NCI-H82 treated with DMSO at 0.1 percent for 48 hours (cell line): ENCODE measurements around the gene PRF1.
"Not testable (repeated sequence)": the region's sequence is repeated elsewhere in the genome, so short reads cannot be mapped to it uniquely, and the experiment has no call there.

Experiments used
- DNase-seq: peaks from one replicate; lab custom pipeline; 2025; ENCODE audit not compliant: unreplicated experiment; lab: John Stamatoyannopoulos, UW

Gene PRF1

DNA sequence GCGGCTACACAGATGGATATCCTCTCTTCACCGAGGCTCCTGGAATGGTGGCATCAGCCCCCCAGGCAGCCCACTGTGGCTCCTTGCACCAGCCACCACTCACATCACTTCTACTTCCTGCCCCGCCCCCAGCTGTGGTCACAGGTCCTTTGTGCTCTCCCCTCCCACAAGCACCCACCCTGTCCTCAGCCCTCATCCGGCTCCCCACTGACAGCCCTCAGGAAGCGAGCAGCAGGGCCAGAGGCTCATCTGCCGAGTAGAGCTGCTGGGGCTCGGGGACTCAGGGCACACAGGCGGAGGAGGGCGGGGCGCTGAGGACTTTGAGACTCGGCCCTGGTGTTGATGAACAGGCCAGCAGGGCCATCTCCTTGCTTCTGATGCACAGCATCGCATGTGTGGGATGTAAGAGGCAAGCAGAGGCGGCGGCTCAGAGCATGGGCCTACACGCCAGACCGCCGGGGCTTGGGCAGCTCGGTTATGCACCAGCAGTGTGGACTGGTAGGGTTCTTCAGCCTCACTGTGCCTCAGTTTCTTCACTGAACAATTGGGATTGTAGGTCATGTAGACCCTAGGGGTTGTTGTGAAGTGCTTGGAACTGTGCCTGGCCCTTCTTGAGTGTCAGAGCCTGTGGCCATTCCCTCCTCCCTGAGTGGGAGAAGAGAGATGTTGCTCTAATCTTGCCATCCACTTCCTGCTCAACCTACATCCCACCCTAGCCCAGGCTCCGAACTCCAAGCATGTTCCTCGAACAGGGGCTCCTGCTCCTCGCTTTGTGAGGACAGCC lies at the start of gene PRF1:
PRF1 (minus strand) TSS at position 77 of the 784 bp plus-strand sequence. CDS start 1,839 bp downstream, outside the sequence.
- no peak for DNase-seq

DNA sequence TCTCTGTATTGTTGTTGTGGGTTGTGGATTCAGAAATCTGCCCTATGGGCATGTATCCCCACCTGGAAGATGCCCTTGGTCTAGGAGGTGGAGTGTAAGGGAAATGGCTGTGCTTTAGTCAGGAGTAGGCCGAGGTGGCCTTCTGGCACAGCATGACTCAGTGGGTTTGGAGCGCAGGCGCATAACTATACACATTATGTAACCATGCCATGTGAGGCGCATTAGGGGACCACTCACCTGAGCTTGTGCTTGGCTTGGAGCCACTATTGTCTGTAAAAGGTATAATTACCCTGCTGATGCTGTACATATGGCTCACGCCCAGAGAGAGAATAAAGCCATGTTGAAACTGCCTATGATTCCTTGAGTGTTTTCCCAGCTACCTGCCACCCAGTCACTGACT lies 49.1 kb upstream of the PRF1 start:
- no peak for DNase-seq

DNA sequence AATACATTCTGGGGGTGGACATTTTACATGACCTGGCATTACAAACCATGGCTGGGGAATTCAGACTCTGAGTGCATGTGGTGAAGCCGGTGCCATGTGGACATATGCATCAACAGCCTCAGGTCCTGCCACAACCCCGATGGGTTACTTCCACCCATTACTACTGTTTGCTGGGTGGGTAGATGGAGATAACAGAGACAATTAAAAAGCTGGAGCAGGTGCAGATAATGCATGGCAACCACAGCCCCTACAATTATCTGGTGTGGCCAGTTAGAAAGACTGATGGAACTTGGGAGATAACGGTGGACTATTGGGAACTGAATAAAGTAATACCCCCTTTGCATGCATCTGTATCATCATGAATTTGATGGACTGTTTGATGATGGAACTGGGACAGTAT lies 48.2 kb upstream of the PRF1 start:
- DNase-seq, result no peak

DNA sequence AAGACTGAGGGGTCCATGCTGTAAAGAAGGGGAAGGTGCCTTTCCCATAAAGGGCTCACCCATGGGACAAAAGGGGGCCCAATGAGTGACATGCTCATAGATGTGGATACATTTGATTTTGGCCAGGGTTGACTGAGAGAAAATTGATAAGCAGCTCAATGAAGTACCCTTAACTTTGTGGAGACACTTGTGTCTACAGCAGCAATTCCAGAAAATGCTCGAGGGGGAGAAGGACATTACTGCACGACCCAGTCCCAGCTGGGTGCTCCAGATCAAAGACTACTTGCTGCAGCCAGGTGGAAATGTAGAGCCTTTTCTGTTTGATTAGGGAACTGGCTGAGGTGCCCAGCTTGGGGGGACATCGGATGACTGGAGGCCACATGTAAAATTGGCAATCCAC lies 47.6 kb upstream of the PRF1 start:
- no peak for DNase-seq

DNA sequence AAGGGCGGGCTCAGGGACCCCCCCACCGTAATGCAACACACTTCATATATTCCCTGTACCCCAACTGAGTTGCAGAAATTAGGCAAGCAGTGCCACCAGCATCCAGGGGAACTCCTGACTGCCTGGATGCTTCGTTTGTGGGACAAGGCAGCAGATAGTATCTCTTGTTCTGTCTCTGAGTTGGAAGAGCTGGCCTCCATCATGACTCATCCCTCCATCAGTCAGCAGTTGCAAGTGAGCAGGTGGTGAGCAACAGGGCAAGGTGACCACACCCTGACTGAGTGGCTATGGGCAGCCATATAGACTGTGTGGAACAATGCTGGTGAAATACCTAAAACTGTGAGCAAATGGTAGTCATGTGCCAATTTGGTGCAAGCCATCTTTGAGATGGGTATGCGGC lies 47.0 kb upstream of the PRF1 start:
- DNase-seq, result no peak

DNA sequence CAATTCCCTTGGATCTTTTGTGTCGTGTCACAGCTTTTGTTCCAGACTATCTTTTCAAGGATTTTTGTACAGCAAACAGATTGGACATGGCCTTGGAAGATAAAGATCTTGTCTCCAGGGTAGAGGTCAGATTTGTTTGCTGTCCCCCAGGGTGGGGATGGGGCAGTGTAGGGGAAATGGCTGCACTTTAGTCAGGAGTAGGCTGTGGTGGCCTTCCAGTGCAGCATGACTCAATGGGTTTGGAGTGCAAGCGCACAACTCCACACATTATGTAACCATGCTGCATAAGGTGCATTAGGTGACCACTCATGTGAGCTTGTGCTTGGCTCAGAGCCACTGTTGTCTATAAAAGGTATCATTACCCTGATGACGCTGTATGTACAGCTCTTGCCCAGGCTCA lies 45.9 kb upstream of the PRF1 start:
- no peak for DNase-seq

DNA sequence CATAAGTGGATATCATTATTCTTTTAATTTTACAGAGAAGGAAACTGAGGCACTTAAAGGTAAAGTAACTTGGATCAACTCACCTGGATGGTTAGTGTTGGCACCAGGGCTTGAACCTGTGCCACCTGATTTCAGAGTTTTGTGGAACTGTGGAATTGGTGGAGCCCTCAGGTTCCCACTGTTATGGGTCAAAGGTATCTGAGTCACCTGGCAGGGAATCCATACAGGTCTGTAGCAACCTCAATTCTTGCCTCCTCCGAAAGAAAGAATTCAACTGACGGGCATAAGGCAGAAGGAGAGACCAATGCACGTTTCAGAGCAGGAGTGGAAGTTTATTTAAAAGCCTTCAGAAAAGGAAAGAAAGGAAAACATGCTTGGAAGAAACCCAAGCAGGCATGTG lies 44.5 kb upstream of the PRF1 start:
- DNase-seq, result no peak

DNA sequence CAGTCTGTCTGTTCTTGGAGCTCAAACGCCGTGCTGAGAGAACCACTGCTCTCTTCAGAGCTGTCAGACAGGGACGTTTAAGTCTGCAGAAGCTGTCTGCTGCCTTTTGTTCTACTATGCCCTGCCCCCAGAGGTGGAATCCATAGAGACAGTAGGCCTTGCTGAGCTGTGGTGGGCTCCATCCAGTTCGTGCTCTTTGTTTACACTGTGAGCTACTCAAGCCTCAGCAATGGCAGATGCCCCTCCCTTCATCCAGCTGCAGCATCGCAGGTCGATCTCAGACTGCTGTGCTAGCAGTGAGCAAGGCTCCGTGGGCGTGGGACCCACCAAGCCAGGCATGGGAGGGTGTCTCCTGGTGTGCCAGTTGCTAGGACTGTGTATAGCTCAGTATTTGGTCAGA lies 42.4 kb upstream of the PRF1 start:
- not testable (repeated sequence) for DNase-seq

DNA sequence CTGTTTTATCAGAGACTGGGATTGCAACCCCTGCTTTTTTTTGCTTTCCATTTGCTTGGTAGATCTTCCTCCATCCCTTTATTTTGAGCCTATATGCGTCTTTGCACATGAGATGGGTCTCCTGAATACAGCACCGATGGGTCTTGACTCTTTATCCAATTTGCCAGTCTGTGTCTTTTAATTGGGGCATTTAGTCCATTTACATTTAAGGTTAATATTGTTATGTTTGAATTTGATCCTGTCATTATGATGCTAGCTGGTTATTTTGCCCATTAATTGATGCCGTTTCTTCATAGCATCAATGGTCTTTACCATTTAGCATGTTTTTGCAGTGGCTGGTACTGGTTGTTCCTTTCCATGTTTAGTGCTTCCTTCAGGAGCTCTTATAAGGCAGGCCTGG lies 40.7 kb upstream of the PRF1 start:
- DNase-seq, result not testable (repeated sequence)

DNA sequence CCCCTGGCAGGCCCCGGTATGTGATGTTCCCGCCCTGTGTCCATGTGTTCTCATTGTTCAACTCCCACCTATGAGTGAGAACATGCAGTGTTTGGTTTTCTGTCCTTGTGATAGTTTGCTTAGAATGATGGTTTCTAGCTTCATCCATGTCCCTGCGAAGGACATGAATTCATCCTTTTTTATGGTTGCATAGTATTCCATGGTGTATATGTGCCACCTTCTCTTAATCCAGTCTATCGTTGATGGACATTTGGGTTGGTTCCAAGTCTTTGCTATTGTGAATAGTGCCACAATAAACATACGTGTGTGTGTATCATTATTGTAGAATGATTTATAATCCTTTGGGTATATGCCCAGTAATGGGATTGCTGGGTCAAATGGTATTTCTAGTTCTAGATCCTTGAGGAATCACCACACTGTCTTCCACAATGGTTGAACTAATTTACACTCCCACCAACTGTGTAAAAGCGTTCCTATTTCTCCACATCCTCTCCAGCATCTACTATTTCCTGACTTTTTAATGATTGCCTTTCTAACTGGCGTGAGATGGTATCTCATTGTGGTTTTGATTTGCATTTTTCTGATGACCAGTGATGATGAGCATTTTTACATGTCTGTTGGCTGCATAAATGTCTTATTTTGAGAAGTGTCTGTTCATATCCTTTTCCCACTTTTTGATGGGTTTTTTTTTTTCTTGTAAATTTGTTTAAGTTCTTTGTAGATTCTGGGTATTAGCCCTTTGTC lies 37.3 kb upstream of the PRF1 start:
- DNase-seq, result not testable (repeated sequence)

DNA sequence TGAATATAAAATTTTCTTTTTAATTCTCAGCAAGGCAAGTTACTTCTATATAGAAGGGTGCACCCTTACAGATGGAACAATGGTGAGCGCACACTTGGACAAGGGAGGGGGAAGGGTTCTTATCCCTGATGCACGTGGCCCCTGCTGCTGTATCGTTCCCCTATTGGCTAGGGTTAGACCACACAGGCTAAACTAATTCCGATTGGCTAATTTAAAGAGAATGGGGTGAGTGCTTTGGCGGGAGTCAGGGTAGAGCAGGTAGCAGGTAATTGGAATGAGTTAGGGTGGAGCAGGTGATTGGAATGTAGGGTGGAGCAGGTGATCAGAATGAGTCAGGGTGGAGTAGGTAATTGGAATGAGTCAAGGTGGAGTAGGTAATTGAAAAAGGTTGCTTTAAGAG lies 32.0 kb upstream of the PRF1 start:
- DNase-seq, result not testable (repeated sequence)

DNA sequence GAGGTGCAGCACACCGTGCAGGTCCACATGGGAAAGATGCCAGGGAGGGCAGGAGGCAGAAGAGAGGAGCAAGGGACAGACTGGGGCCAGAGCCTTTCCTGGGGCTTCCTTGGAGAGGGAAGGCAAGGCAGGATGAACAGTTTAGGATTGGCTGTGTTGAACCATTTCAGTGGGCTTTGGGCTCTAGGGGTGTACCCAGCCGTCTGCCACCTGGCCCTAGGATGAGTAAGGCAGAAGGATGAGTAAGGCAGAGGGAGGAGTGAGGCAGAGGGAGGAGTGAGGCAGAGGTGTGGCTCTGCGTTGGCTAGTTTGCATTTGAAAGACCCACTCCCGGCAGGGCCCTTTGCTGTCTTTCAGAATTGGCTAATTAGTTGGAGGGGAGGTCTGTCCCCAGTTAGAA lies 31.5 kb upstream of the PRF1 start:
- DNase-seq, result no peak

DNA sequence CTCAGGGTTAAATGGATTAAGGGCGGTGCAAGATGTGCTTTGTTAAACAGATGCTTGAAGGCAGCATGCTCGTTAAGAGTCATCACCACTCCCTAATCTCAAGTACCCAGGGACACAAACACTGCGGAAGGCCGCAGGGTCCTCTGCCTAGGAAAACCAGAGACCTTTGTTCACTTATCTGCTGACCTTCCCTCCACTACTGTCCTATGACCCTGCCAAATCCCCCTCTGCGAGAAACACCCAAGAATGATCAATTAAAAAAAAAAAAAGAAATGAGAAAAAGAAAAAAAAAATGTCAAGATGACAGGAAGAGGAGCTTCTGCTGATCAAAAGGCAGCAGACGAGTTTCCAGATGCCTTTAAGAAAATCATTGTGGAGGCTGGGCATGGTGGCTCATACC lies 29.2 kb upstream of the PRF1 start:
- not testable (repeated sequence) for DNase-seq

DNA sequence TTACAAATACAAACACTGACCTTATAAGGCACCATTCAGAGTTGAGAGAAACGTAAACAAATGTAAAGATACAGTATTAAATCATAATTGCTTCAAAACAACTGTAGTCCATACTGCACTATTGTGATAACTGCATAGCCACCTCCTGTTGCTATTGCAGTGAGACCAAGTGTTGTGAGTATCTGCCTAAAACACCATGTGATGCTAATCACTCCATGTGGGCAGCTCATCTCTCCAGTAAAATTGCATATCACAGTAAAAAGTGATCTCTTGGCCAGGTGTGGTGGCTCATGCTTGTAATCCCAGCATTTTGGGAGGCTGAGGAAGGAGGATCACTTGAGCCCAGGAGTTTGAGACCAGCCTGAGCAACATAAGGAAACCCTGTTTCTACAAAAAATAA lies 26.8 kb upstream of the PRF1 start:
- no peak for DNase-seq

DNA sequence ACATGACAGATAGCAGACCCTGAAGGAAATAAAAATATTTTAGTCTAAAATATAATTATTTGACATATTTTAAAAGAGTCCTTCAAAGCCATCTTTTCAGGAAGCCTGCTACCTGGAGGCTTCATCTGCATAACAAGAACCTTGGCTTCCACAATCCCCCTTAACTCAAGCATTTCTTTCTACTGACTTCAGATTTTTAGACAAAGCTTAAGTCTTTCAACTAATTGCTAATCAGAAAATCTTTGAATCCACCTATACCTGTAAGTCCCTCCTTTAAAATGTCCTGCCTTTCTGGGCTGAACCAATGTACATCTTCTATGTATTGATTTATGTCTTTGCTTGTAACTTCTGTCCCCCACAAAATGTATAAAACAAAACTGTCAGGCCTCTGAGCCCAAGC lies 23.5 kb upstream of the PRF1 start:
- DNase-seq, result no peak

DNA sequence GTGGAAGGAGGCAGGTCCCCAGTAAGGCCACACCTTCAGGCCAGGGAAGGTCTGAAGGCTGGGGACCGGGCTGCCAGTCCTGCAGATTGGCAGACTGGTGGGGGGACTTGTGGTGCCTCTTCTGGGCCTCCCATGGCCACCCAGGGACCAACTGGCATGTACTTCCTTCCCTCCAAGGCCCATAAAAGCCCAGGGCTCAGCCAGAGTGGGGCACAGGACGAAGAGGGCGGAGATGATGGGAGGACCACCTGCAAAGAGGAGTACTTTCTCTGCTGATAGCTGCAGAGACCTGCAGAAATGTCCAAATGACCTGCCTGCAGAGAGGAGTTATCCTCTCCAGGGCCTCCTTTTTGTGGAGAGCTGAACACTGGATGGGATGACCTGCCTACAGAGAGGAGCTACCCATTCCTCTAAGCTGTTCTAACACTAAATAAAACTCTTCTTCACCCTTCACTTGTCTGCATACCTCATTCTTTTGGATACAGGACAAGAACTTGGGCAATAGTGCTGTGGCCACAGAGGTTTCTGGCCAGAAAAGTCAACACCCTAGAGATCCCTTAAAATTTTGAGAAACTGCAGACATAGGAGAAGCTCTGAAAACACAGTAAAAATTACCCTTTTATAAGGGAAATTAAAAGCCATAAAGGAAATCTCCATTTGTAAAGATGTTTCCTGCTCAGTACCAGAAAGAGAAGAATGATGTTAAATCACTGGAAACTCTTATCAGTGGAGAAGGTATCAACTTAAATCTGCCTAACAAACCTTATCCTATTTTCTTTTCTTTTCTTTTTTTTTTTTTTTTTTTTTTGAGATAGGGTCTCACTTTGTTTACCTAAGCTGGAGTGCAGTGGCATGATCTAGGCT lies 20.7 kb upstream of the PRF1 start:
- DNase-seq, result no peak

DNA sequence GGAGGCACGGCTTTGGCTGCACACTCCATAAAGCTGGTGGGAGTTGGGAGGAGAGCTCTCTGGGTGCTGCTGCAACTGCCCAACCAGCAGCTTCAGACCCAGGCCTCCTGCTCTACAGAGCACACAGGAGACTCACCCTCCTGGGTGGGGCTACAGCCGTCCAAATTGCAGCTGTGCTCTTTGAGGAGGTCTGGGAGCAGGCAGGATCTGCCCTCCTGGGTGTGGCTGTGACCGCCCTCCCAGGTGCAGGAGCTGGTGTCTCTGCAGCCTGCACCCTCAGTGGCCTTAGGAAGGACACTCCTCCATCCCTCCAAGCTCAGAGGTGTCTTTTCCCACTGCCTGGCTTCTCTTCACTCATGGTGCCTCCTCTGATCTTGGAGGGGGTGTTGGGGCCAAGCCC lies 20.0 kb upstream of the PRF1 start:
- DNase-seq, result no peak

DNA sequence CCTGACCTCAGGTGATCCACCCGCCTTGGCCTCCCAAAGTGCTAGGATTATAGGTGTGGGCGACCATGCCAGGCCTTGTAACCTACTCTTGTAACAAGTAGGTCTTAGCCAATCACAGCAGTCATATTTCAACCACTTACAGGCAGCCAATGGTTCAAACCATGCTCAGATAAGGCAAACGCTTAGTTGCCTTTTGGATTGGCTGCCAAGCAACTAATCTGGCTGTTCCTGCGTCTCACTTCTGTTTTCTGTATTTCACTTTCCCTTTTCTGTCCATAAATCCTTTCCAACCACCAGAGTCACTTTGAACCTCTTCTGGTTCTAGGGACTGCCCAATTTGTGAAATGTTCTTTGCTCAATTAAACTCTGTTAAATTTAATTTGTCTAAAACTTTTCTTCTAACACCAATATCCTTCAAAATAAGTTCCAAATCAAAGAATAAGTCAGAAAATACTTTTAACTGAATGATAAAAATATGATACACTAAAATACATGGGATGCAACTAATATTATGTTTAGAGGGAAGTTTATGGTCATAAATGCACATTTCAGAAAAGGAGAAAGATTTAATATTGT lies 19.1 kb upstream of the PRF1 start:
- DNase-seq, result no peak

DNA sequence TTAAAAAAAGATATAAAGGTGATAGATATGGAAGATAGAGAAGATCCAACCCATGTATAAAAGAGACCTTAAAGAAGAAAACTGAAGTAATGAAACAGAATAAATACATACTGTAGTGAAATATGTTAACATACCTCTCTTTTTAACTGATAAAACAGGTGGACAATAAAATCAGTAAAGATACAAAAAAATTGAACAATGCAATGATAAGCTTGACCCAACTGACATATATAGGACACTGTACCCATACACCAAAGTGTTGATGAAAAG lies 17.4 kb upstream of the PRF1 start:
- no peak for DNase-seq

DNA sequence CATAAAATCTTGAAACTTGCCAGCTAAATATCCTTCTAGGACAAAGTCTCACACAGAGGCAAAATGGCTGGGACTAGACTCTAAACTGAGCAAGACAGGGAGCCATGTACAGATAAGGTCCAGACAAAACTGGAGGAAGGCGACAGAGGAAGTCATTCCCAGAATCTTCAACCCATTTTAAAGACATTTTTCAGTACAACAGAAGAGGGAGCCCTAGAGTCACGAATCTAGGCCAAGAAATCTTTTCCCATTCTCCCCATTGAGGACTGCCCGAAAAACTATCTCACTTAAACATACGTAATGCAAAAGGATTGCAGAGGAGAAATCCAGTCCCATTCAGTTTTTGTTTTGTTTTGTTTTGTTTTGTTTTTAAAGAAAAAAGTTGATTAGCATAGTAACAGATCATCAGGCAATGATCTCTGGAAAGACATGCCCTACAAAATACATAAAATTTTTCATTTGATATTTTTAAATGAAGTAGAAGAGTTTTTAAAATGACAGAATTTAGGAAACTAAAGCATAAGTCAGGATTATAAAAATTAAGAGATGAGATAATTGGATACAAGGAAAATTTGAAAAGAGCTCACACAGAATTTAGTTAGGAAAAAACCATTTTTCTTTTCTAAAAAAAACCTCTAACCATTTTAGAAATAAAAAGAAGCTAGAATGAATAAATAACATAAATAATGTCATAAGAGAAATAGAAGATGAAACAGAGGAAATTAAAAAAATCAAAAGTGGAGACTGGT lies 16.9 kb upstream of the PRF1 start:
- DNase-seq, result no peak

DNA sequence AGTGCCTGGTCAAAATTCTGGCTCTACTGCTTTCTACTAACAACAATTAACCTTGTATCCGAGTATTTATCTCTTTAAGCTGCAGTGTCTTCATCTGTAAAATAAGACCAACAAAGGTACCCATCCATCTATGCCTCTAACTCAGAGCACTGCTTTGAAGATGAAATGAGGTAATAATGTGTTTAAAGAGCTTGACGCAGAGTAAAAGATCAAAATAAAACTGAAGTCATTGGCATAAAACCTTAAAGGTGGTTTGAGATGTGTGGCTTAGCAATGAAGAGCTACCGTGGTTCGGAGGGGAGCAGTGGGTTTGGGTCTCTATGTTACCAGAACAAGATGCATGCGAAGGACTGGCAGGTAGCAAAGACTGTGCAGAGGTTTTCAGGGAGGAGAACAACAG lies 16.1 kb upstream of the PRF1 start:
- no peak for DNase-seq
